Stimulated activated CD8-positive, alpha-beta memory T cell treated with anti-CD3 and anti-CD28 coated beads, Interleukin-2, amount 100 ng/mL, for 1 hour (primary cell): ENCODE data around the gene MRPL53.
A peak's percentile ranks its signal among the peaks of the same experiment; 100 is the strongest.

ENCODE experiments used
- DNase-seq, 2 donors: peaks; one replicate each; pipeline ENCODE4 v3.0.0-alpha.2; 2020; ENCODE audit warnings: low read depth in 2 of 2

The MRPL53 gene

DNA sequence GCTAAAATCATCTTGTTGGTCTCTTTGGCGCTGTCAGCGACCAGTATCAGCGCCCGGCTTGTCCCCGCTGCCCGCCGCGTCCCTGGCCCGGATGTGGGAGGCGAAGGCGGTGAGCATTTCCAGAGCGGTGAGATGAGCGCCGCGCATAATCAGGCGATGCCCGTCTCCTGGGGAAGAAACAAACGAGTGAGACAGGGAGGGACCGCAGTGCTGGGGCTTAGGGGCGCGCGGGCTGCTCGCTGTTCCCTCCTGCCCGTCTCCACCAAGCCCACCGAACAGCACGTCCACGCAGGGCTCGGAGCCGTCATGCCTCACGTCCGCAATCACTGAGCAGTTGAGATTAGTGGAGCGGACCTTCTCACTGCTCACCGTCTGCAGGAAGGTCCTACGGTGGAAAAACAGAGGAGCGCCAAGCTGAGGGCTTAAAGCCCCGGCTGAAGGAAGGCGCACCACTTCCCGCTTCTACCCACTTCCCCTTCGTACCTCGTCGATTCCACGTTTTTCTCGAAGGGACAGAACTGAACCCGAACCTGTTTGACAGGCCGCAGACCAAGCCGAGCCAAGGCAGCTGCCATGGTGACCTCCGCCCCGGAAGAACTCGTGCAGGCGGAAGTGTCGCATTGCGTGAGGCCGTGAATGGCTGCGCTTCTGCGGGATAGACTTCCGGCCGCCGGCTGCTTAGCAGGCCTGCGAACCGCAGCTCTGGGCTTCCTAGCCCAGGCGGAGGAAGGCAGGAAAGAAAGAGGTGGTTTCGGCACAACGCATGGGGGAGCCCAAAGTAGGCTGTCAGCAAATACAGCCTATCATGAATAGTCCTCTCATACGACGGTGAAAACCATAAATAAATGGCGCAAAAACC, at the start of gene MRPL53:
Gene MRPL53 (minus strand): TSS at position 595 of the 859 bp plus-strand sequence. CDS start 20 bp downstream, at position 575.
- peak; percentile 93 to 94 for DNase-seq

GRCh38 chr2:74516650-74517049, 44.2 kb upstream of the MRPL53 start:
- DNase-seq, result no peak

- peak in 1 of 2 donors; percentile 62 for DNase-seq
Measured at GRCh38 chr2:74515981-74516633, 43.6 kb upstream of the MRPL53 start.

- DNase-seq, result no peak
Measured at GRCh38 chr2:74515271-74515980, 42.9 kb upstream of the MRPL53 start.

DNA sequence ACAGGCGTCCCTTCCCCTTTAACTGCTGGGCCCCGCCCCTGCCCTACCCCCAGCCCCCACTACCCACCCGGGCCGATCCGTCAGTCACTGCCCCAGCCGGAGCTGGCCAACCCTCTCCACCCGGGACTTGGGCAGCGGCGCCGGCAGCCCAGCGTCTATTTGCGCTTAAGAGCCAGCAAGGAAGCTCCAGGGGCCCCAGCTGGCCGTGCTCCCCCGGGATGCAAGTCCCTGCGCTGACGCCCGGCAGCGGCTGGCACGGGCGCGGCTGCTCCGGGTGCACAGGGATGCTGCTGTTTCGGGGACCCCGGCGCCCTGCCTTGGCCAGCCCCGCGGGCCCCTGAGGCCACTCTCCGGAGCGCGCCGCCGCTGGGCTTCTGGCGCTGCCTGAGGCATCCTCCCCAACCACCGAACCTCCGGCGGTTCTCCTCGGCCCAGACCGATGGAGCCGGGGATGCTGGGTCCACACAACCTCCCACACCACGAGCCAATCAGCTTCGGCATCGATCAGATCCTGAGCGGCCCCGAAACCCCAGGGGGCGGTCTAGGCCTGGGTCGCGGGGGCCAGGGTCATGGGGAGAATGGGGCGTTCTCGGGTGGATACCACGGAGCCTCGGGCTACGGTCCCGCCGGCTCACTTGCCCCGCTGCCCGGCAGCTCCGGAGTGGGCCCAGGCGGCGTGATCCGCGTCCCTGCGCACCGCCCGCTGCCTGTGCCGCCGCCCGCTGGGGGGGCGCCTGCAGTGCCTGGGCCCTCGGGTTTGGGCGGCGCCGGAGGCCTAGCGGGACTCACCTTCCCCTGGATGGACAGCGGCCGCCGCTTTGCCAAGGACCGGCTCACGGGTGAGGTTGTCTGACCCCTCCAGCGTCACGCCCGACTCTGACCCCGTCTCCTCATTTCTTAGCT, 42.1 kb upstream of the MRPL53 start, which contains the start of gene TLX2:
Gene TLX2 (plus strand): TSS at position 83 of the 903 bp plus-strand sequence. CDS start 357 bp downstream, at position 440.
- DNase-seq, result no peak

DNA sequence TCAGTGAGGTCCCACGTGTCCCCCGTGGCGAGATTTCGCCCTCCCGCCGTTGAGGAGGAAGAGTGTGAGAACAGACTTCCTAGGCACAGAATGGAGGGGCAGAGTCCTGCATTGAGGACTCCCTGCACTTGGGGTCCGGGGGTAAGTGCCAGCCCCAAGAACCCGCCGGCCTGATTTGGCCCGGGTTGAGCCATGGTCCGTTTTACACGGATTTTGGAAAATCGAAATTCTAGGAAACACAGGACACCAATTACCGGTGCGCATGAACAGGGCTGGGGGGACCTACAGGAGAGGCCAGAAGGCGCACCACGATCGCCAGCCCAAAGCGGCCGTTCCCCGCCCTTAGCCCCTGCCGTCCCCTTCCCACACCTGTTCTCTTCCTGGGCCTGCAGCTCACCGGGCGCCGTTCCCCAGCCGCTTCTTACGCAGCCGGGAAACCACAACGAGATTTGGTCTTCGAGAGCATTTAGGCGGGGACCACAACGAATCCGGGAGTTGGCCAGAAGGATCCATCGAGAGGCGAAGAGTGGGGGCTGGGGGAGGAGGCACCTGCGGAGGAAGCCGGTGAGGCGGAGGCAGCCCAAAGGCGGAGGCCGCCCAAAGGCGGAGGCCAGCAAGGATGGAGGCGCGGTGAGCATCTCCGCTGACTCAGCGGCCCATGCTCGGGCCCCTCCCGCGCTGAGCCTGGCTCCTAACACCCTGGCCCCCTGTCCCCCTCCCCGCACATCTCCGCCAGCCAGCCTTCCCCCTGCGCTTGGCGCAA, 41.3 kb upstream of the MRPL53 start:
- DNase-seq, result no peak

GRCh38 chr2:74512744-74513604, 40.5 kb upstream of the MRPL53 start:
- DNase-seq, result no peak

DNA sequence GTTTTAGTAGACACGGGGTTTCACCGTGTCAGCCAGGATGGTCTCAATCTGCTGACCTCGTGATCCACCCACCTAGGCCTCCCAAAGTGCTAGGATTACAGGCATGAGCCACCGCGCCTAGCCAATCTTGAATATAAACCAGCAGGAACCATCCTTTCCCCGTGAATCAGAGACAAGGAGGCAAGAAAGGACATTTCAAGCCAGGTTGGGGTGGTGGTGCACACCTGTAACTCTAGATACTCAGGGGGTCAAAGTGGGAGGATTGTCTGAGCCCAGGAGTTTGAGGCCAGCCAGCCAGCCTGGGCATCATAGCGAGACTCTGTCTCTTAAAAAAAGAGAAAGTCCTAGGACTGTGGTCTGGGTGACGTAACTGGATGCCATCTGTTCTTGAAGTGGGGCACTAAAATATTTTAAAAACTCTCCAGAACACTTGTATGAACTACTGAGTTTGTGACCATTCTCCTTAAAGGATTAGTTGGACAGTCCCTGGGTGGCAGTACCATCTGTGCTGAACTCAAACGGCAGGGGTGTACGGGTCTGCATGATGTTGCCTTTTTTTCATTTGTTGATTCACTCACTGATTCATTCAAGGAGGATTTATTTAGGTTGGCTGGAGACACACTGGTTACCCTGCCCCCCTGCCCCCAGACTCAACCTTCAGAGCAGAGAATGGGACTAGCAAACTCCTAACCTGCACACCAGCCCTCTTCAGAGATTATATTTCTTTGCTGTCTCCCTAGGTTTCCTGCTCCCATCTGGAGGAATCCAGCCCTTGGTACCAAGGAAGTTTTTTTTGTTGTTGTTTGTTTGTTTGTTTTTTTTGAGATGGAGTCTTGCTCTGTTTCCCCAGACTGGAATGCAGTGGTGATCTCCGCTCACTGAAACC, 38.9 kb upstream of the MRPL53 start:
- DNase-seq, result no peak

GRCh38 chr2:74510272-74510671, 37.8 kb upstream of the MRPL53 start:
- no peak for DNase-seq

- no peak for DNase-seq
Measured at GRCh38 chr2:74507926-74508520, 35.5 kb upstream of the MRPL53 start.

GRCh38 chr2:74507145-74507925, 34.9 kb upstream of the MRPL53 start, which contains the start of gene PCGF1:
Gene PCGF1 (minus strand): TSS chr2:74507695. CDS start chr2:74507668, 27 bp downstream.
- DNase-seq, result peak; percentile 97 to 99

DNA sequence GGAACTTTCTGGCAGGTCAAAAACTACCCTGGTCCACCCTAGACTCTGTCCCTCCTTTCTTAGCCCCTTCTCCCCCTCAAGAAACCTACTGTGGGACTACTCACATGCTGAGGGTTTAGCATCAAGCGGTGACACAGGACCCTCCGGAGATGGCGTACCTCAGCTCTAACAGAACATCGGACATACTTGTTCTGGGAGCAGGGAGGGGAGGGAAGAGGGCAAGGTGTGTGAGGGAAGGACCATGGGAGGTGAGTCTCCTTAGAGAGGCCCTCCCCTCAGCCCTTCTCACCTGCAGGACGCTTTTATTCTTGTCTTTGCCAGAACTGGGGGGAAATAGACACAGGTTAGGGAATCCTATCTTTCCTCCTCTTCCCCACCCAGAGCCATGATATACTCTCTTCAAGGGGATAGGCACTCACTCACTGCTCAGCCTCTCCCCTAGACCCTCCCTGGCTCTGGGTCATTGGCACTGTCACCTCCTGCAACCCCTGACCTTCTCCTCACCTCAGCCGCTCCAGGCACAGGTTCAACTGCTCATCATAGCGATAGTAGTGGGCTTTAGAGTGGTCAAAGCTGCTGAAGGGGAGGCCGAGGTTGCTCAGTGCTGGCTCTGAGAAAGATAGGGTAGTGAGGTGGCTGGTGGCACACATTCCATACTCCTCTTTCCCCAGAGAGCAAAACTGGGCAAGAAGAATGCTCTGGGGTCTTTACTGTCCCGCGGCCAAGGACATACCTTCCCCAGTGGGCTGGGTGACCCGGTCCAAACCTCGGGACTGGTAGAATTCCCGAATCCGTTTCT, 33.2 kb upstream of the MRPL53 start:
- DNase-seq, result no peak

- DNase-seq, result no peak
Measured at GRCh38 chr2:74504591-74504990, 32.1 kb upstream of the MRPL53 start.

GRCh38 chr2:74503506-74504475, 31.3 kb upstream of the MRPL53 start:
- DNase-seq, result no peak
